ENCODE results near the gene FGFR2. TPM values are rescaled to one million over a fixed set of nuclear protein-coding genes. Genes with fewer than 3 reads are reported as not detected.

The FGFR2 gene
- total RNA-seq, 4 donors from 2014 or later, result 65.6 to 149 (median 122) TPM

DNA sequence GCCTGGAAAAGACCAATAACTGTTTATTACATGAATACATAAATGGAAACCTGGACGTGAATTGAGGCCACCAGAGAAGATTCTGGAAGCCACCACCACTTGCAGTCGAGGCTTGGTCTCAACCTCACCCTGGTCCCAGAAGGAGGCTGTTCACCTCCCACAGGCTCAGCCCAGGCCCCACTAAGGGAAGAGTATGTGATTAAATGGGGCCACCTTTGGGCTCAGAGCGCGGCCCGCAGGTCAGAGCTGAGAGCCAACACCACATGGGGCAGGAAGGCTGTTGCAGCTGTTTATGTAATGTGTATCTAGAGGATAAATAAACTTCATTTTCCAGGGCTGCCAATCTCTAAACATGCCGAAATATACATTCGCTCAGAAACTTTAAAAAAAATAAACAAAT, 17.6 kb upstream of the FGFR2 start:
- H3K27me3 ChIP-seq, result no peaks in the 10 kb centered on the region
- H3K36me3 ChIP-seq, result no peaks in the 10 kb centered on the region
- TF ChIP-seq POLR2A (IDR thresholded peaks at IDR 0.05), result no peak
- TF ChIP-seq, protein P1, sequence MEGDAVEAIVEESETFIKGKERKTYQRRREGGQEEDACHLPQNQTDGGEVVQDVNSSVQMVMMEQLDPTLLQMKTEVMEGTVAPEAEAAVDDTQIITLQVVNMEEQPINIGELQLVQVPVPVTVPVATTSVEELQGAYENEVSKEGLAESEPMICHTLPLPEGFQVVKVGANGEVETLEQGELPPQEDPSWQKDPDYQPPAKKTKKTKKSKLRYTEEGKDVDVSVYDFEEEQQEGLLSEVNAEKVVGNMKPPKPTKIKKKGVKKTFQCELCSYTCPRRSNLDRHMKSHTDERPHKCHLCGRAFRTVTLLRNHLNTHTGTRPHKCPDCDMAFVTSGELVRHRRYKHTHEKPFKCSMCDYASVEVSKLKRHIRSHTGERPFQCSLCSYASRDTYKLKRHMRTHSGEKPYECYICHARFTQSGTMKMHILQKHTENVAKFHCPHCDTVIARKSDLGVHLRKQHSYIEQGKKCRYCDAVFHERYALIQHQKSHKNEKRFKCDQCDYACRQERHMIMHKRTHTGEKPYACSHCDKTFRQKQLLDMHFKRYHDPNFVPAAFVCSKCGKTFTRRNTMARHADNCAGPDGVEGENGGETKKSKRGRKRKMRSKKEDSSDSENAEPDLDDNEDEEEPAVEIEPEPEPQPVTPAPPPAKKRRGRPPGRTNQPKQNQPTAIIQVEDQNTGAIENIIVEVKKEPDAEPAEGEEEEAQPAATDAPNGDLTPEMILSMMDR (IDR thresholded peaks at IDR 0.05), result no peak
- H3K4me3 ChIP-seq (replicated peaks in 1 of 3), result no peak overlapping the region
- H3K4me1 ChIP-seq, result no peaks in the 10 kb centered on the region
- H3K9me3 ChIP-seq, result no peaks in the 10 kb centered on the region
- intact Hi-C loops (cut with DNase I), result loop anchor here (10.0 kb wide), 1 partner anchor 119 kb away; no protein-coding TSS in a partner anchor
- no peak for DNase-seq
- H3K27ac ChIP-seq, result no peak overlapping the region
- 85 to 88% methylated on average over 7 of the region's 7 CpGs for WGBS, 2 donors

DNA sequence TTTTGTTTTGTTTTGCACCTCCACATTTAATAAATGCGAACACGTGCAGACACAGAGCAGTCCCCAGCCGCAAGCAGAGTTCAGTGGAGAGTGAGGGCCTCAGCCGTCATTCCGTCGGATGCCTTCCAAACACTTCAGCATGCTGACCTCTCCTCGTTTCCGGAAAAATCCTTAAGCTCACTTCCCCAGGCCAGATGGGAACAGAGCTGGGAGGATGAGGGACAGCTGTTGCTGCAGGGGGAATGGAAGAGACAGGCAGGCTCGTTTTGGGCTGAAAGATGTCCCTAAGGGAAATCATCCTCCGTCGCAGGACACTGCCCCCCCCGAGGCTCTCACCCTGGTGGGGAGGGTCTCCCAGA, 17.2 kb upstream of the FGFR2 start:
- Histone ChIP-seq H3K27me3 (no peaks in the 10 kb centered on the region), H3K9me3 (no peaks in the 10 kb centered on the region), H3K36me3 (no peaks in the 10 kb centered on the region), H3K4me1 (no peaks in the 10 kb centered on the region), H3K27ac (no peak overlapping the region), H3K4me3 (replicated peaks in 1 of 3) (no peak overlapping the region)
- DNase-seq, result no peak
- intact Hi-C loops (cut with DNase I), result loop anchor here (10.0 kb wide), 1 partner anchor 119 kb away; no protein-coding TSS in a partner anchor
- no peak for TF ChIP-seq POLR2A (IDR thresholded peaks at IDR 0.05)
- TF ChIP-seq, protein P1 (IDR thresholded peaks at IDR 0.05), result no peak
- WGBS, 2 donors, result 66 to 69% methylated on average over 12 of the region's 12 CpGs

DNA sequence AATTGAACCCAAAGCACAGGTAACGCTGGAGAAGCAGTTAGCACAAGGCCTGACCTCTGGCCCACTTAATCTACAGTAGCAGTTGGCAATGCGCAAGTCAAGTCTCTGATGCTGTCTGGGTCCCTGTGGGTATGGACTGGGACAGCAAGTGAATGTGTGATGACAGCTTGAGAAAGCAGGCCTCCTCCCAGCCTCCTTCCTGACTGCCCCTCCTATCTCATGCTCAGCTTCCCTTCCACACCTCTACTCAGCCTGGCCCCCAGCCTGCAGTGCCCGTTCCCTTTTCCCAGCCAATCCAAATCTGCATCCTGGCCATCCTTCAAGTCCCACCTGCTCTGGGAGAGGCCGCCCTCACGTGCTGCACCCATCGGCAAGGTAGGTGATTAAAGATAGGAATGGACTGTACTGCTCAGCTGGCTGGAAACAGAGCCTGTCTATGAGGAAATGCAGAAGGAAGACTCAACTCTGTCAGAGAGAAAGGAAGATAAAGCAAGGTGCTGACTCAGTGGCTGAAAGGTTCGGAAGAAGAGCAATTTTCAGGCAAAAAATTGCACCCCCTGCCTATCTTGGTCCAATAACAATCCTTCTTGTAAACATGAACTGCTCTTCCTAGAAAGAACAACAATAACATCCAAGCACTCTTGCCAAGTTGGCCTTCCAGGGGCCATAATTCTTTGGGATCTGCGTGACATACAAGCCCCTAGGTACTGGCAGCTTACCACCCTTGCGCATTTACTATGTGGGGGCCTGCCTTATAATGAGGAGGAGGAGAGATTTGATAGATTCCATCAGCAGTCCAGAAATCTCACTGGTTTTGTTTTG, 16.6 kb upstream of the FGFR2 start:
- 89 to 91% methylated on average over 9 of the region's 9 CpGs for WGBS, 2 donors
- H3K36me3 ChIP-seq, result no peaks in the 10 kb centered on the region
- H3K4me3 ChIP-seq (replicated peaks in 1 of 3), result no peak overlapping the region
- DNase-seq, result no peak
- H3K27me3 ChIP-seq, result no peaks in the 10 kb centered on the region
- no peaks in the 10 kb centered on the region for H3K9me3 ChIP-seq
- no peaks in the 10 kb centered on the region for H3K4me1 ChIP-seq
- TF ChIP-seq, protein P1 (IDR thresholded peaks at IDR 0.05), result no peak
- TF ChIP-seq POLR2A (IDR thresholded peaks at IDR 0.05), result no peak
- H3K27ac ChIP-seq, result no peak overlapping the region
- intact Hi-C loops (cut with DNase I), result loop anchor here (5.0 to 10.0 kb wide), 2 partner anchors 120 to 668 kb away; no protein-coding TSS in a partner anchor

DNA sequence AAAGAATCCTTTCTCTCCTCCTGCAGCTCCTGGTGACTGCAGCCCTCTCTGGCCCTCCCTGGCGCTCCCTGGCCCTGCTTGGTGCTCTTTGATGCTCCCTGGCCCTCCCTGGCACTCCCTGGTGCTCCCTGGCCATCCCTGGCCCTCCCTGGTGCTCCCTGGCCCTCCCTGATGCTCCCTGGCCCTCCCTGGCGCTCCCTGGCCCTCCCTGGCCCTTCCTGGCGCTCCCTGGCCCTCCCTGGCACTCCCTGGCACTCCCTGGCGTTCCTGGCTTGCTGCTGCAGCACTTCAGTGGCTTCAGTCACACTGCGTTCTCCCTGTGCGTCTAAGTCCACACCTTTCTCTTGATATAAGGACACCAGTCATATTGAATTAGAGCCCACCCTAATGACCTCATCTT, 15.2 kb upstream of the FGFR2 start:
- no peaks in the 10 kb centered on the region for H3K27me3 ChIP-seq
- peaks cover 0 to 4% of the 10 kb centered on the region in 2 donors for H3K4me1 ChIP-seq
- H3K27ac ChIP-seq, result no peak overlapping the region
- 80 to 87% methylated on average over 6 of the region's 6 CpGs for WGBS, 2 donors
- H3K9me3 ChIP-seq, result no peaks in the 10 kb centered on the region
- H3K36me3 ChIP-seq, result no peaks in the 10 kb centered on the region
- no peak overlapping the region for H3K4me3 ChIP-seq (replicated peaks in 1 of 3)
- TF ChIP-seq, protein P1 (IDR thresholded peaks at IDR 0.05), result no peak
- TF ChIP-seq POLR2A (IDR thresholded peaks at IDR 0.05), result no peak
- intact Hi-C loops (cut with DNase I), result loop anchor here (5.0 to 10.0 kb wide), 2 partner anchors 121 to 666 kb away; no protein-coding TSS in a partner anchor
- DNase-seq, result no peak

Measured in thyroid gland (tissue), 4 donors.